GM06990 (cell line): Measurements from ENCODE around the gene MESD.

Experiments used
- DNase-seq: peaks from one replicate; pipeline ENCODE4 v3.0.0-alpha.2; 2011; ENCODE audit not compliant: insufficient read length; ENCODE audit errors: extremely low read depth
- H3K27me3 ChIP-seq: replicated peaks from 2 replicates; pipeline ENCODE4 v1.6.0; 2011; ENCODE audit warnings: low read length; ENCODE audit not compliant: control insufficient read depth, insufficient read depth
- H3K36me3 ChIP-seq: 2 replicates; pipeline ENCODE4 v1.5.1; 2011; ENCODE audit warnings: low read length; ENCODE audit not compliant: control insufficient read depth, insufficient read depth
- H3K4me3 ChIP-seq: replicated peaks from 2 replicates; pipeline ENCODE4 v1.5.1; 2011; ENCODE audit warnings: low read depth, mild to moderate bottlenecking, control low read depth, low read length
- CTCF ChIP-seq: IDR thresholded peaks from 2 replicates; pipeline ENCODE4 v1.5.1; 2011; ENCODE audit warnings: low read length, control low read depth, mild to moderate bottlenecking, inconsistent platforms; ENCODE audit not compliant: insufficient read depth, poor library complexity, severe bottlenecking

Gene MESD

DNA sequence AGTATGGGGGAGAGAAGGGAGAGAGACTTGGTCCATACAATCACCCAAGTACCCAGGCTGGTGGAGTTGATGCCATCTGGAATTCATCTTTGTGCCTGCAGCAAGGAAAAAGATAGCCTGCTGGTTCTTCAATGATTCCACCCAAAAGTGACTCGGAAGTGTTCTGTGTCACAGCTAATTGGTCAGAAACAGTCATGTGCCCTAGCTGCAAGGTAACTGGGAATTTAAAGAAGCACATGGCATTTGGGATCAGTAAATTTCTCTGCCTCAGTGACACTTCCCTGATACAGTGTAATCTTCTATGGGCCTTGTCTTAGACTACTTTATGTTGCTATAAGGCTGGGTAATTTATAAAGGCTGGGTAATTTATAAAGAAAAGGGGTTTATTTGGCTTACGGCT, 28.6 kb upstream of the MESD start:
- TF ChIP-seq CTCF: no peak
- Histone ChIP-seq H3K4me3 (no peak overlapping the region), H3K36me3 (no peaks in the 10 kb centered on the region), H3K27me3 (no peaks in the 10 kb centered on the region)
- DNase-seq: no peak

- H3K4me3 ChIP-seq: no peak overlapping the region
- no peaks in the 10 kb centered on the region for H3K36me3 ChIP-seq
- no peak for TF ChIP-seq CTCF
- no peak for DNase-seq
- no peaks in the 10 kb centered on the region for H3K27me3 ChIP-seq
These were observed 27.0 kb upstream of the MESD start for GRCh38 chr15:81016489-81017068.

DNA sequence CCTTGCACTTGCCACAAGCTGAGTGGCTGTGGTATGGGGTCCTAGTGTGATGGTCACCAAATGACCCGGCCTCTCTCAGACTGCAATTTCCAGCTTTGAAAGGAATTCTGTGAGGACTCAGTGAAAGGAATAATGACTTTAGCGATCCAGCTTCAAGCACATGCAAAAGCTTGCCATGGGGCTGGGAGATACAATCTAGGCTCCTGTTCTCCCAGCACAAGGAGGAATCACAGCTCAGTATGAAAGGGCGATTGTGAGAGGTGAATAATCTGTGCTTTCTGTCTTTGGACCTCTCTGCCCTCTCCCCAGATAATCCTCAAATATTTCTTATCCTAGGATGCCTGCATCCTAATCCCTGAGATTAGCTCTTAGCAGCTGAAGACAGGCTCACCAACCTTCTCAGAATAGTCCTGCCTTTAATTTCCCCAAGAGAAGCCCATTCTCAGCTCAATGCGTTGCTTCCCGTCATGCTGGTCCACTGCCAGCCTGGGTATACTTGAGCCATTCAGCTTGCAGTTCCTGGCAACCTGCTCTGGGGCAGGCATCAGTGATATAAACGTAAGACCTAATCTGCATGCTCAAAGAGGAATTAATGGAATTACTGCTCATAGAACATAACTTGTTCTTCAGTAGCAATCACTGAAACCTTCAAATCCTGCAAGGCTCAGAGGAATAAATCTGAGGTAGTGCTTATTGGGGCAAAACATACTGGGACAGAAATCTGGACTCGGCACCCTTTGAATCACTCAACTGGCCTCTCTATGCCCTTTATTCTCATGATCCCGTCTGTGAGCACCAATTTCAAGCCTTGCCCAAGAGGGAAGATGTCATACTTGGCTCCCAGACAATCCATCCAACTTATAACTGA, 26.2 kb upstream of the MESD start:
- H3K4me3 ChIP-seq: no peak overlapping the region
- TF ChIP-seq CTCF: no peak
- DNase-seq: no peak
- no peaks in the 10 kb centered on the region for H3K36me3 ChIP-seq
- no peaks in the 10 kb centered on the region for H3K27me3 ChIP-seq

GRCh38 chr15:81014446-81015093, 25.0 kb upstream of the MESD start:
- H3K36me3 ChIP-seq: no peaks in the 10 kb centered on the region
- no peak overlapping the region for H3K4me3 ChIP-seq
- DNase-seq: no peak
- TF ChIP-seq CTCF: no peak
- no peaks in the 10 kb centered on the region for H3K27me3 ChIP-seq

DNA sequence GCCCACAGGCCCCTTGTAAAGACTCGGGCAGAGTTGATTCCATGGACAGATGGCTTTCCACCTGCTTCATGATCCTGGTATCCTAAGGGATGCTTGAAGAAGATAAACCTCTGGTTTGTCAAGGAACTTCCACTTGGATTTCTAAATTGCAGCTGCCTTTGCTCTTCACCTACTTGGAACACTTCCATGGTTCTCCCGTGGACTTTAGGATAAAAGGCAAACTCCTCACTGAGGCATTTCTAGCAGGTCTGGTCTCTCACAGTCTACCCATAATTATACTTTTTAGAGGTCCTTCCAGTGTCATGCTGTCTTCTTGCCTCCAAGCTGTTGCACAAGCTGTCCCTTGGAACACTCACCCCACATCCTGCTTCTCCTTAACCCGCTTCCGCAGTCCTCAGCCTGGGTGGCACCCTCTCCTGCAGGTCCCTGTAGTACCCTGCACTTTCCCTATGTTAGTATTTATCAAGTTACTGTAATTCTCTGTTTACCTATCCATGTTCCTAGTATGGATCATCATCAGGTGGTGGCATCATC, 23.8 kb upstream of the MESD start:
- Histone ChIP-seq H3K27me3 (no peaks in the 10 kb centered on the region), H3K36me3 (no peaks in the 10 kb centered on the region), H3K4me3 (no peak overlapping the region)
- DNase-seq: no peak
- no peak for TF ChIP-seq CTCF
